NCI-H1105 treated with DMSO at 0.1 percent for 48 hours (cell line): ENCODE measurements around the gene KRTAP10-8.
"Not testable (repeated sequence)": the region's sequence is repeated elsewhere in the genome, so short reads cannot be mapped to it uniquely, and the experiment has no call there.

ENCODE experiments used
- DNase-seq: peaks from one replicate; lab custom pipeline; 2025; lab: John Stamatoyannopoulos, UW

Gene KRTAP10-8

DNA sequence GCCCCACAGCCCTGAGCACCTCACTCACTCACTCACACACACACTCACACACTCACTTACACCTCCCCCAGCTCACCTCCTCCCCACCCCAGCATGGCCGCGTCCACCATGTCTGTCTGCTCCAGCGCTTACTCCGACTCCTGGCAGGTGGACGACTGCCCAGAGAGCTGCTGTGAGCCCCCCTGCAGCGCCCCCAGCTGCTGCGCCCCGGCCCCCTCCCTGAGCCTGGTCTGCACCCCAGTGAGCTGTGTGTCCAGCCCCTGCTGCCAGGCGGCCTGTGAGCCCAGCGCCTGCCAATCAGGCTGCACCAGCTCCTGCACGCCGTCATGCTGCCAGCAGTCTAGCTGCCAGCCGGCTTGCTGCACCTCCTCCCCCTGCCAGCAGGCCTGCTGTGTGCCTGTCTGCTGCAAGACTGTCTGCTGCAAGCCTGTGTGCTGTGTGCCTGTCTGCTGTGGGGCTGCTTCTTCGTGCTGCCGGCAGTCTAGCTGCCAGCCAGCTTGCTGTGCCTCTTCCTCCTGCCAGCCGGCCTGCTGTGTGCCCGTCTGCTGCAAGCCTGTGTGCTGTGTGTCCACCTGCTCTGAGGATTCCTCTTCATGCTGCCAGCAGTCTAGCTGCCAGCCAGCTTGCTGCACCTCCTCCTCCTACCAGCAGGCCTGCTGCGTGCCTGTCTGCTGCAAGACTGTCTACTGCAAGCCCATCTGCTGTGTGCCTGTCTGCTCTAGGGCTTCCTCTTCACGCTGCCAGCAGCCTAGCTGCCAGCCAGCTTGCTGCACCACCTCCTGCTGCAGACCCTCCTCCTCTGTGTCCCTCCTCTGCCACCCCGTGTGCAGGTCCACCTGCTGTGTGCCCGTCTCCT, 34.7 kb downstream of the KRTAP10-8 start, which contains the start of gene KRTAP10-11:
TSS of gene KRTAP10-11 (plus strand) at position 49 of the 856 bp plus-strand sequence. CDS start at position 94, 45 bp downstream.
- DNase-seq = not testable (repeated sequence)

- no peak for DNase-seq
These were observed 35.3 kb downstream of the KRTAP10-8 start for GRCh38 chr21:44647222-44647552.

GRCh38 chr21:44648557-44649311, 36.9 kb downstream of the KRTAP10-8 start:
- no peak for DNase-seq

- DNase-seq = no peak
These were observed 37.7 kb downstream of the KRTAP10-8 start for GRCh38 chr21:44649521-44650100.

DNA sequence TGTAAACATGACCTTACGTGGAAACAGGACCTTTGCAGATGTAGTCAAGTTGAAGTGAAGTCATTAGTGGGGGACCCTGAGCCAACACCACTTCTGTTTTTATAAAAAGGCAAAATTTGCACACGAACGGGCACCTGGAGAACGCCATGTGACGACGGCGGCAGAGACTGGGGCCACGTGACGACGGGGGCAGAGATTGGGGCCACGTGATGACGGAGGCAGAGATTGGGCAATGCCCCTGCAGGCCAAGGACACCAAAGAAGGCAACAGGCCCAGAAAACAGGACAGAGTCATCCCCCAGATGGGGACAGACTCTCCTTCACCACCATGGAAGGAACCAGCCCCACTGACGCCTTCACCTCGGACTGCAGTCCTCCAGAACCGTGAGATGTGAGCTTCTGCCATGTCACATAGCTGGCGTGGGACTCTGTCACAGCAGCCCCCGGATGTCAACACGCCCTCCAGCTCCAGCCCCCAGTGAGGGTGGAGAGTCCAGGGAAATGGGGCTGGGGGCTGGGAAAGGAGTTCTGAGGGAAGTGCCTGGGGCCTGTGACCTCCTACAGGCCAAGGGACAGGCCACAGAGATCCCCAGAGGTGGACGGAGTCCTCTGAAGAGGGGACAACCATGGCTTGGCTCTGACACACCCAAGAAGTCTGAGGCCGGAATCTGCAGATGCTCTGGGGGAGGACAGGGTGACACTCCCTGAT, 38.5 kb downstream of the KRTAP10-8 start:
- DNase-seq = no peak

- DNase-seq = no peak
These were observed 39.2 kb downstream of the KRTAP10-8 start for GRCh38 chr21:44650973-44651675.

- no peak for DNase-seq
These were observed 41.2 kb downstream of the KRTAP10-8 start for GRCh38 chr21:44653123-44653522.

DNA sequence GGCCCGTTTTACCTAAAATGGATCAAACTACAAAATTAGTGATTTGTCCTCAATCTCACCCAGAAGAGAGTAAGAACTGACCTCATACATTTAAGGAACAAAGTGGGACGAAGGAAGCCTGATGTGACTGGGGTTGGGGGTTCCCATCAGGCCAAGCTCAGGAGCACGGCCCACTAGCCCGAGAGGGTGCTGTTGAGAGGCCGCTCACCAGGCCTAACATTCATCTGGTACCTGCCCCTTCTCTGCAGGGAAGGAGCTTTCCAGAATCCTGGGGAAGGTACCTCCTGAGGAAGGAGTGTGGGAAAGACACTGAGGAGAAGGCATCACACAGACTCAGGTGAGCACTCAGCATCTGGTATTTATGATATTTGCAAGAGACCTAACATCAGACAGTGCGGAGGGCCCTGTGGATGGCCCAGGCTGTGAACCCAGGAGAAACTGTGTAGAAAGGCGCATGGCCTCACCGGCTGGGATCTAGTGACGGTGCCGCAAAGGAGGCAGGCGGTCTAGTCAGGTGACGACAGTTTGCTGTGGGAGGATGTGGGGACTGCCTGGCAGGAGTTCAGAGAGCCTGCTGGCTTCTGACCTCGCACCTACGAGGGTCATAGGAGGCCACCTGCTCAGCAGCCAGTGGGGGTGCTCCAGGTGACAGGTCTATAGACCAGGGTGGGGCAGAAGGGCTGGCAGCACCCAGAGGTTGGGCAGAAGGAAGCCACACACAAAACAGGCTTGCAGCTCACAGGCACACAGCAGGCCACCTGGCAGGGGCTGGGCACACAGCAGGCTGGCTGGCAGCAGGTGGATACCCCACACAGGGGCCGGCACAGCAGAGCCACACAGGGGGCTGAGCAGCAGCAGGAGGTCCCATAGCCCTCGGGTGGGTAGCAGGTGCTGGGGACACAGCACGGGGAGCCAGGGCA, 42.0 kb downstream of the KRTAP10-8 start:
- DNase-seq = no peak

DNA sequence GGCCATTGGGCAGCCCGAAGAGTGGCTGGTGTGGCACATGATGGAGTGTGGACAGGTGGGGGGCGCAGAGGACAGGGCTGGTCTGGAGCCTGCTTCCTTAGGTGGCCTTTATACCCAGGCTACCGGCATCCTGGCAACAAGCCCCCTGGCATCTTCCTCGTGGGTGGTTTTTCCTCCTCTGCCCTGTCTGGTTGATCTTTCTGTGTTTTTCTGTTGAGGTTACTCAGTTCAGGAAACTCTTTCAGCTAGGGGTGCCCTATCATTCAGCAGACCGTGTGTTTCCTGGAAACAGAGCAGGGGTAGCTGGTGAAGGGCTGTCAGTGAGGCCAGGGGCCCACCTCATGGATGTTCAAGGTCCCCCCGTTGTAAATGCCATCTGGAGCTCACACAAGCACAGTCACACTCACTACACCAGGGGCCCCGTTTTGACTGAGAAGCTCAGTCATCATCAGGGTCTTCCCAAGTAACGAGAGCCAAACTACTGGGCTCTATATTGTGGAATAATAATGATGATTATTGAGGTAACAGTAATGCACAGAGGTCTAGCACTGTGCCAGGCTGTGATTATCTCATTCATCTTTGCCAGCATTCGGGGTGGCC, 42.8 kb downstream of the KRTAP10-8 start, which contains the start of gene KRTAP12-4:
TSS of gene KRTAP12-4 (minus strand) at position 84 of the 600 bp plus-strand sequence. CDS start at position 39, 45 bp downstream.
- DNase-seq = no peak

DNA sequence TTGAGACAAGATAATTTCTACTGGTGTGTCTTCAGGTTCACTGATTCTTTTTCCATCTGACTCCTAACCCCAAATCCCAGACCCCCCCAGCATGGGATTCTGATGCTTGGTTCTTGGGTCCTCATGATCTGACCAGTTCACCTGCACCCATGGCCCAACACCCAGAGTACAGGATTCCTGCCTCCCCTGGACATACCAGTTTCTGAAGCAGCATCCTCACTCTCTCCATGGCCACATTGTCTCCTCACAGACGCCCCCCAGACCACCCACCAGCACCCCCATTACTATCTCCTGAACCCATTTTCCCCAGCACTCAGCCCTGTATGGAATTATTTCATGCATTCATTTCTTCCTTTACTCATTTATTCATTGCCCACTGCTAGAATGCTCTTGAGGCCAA, 45.0 kb downstream of the KRTAP10-8 start:
- DNase-seq = no peak

DNA sequence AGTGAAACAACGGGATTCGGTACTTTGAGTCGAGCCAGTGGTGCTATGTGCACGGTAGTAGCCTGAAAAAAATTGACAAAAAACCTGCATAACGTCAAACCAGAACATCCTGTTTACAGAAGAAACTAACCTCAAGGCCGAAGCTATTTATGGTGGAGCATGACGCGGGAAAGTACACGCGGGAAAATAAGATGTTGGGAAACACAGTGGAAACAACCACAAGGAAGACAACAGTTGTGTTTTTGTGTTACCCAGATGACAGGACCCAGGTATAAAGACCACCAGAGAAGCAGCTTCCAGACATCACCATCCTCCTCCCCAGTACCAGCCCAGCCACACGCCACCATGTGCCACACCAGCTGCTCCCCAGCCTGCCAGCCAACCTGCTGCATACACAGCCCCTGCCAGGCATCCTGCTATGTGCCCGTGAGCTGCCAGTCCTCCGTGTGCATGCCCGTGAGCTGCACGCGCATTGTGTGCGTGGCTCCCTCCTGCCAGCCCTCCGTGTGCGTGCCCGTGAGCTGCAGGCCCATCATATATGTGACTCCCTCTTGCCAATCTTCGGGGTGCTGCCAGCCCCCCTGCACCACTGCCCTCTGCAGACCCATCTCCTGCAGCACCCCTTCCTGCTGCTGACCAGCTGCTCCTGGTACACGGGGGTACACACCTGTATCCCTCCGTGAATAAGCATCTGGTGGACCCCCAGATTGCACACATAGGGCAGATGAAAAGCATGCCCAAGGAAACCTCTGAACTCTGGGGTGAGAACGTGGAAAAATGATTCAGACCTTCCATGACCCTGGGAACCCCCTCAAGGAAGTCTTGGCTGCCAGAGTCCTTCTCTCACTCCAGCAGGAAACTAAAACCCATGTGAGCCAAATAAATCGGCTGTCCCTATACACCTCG, 46.0 kb downstream of the KRTAP10-8 start, which contains the start of gene KRTAP12-3:
TSS of gene KRTAP12-3 (plus strand) at position 298 of the 906 bp plus-strand sequence. CDS start at position 346, 48 bp downstream.
- no peak for DNase-seq

DNA sequence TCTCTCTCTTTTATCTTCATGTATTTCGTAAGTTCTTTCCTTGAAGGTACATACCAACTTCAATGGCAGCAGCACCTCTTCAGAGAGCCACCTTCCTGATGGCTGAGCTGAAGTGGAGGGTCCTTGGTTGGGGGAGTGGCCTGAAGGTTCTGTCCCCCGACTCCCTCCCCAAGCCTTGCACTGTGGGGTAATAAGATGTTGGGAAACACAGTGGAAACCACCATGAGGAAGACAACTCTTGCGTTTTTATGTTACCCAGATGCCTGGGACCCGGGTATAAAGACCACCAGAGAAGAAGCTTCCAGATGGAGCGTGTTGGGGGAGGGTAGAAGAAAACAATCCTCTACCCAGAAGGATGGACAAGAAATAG, 46.6 kb downstream of the KRTAP10-8 start:
- no peak for DNase-seq

GRCh38 chr21:44658913-44659595, 47.2 kb downstream of the KRTAP10-8 start:
- DNase-seq = no peak

GRCh38 chr21:44661567-44661966, 49.7 kb downstream of the KRTAP10-8 start:
- not testable (repeated sequence) for DNase-seq
